Right cardiac atrium (tissue), 5 donors: ENCODE measurements around the gene TRMT10B. TPM values are rescaled to one million over a fixed set of nuclear protein-coding genes. Genes with fewer than 3 reads are reported as not detected.
A peak's percentile ranks its signal among the peaks of the same experiment; 100 is the strongest.

Experiments
- ATAC-seq, 2 donors: fragments of 200-7000 bp; cut with Tn5 transposase; one replicate each; pipeline versions ENCODE4 v1.8.0 to v1.9.1; 2020; ENCODE audit warnings: moderate library complexity in 2 of 2, mild to moderate bottlenecking in 1 of 2
- DNase-seq, 3 donors: peaks; one replicate each; pipeline ENCODE4 v3.0.0-alpha.2; 2020
- H3K27ac ChIP-seq: one replicate; pipeline ENCODE4 v1.5.1; 2013; ENCODE audit warnings: mild to moderate bottlenecking, low read length, control low read depth, moderate library complexity
- H3K27me3 ChIP-seq: one replicate; pipeline ENCODE4 v1.6.1; 2013; ENCODE audit not compliant: control insufficient read depth, insufficient read depth
- H3K4me1 ChIP-seq: one replicate; pipeline ENCODE4 v1.6.1; 2013; ENCODE audit warnings: low read length; ENCODE audit not compliant: control insufficient read depth, insufficient read depth
- H3K4me3 ChIP-seq: one replicate; pipeline ENCODE4 v1.5.1; 2013; ENCODE audit warnings: low read length, control low read depth
- H3K9me3 ChIP-seq: one replicate; pipeline ENCODE4 v1.6.1; 2013; ENCODE audit warnings: low read length; ENCODE audit not compliant: control insufficient read depth
- WGBS: extraction: QIAGEN DNeasy Blood & Tissue Kit; methylation state at CpG from one replicate; pipeline ENCODE4 v1.1.7; 2013; 5-methylcytosine and 5-hydroxymethylcytosine counted together
- intact Hi-C, 4 donors: fragments of 100-400 bp; cut with DNase I; formaldehyde crosslinking; loops; one replicate each; pipeline versions ENCODE4 v1.11.0 to v1.14.0; 2022 to 2023
- polyA plus RNA-seq: library from polyadenylated mRNA; stranded (reverse); fragments of 200-250 nt; gene quantifications from one replicate; pipeline ENCODE4 v1.2.3, GENCODE V29; 2013
- total RNA-seq, 4 donors: library from RNA; stranded (reverse); fragmentation: NEBNext Ultra II Directional; extraction: Animal tissue kit (Norgen Biotek cat#: 25700); gene quantifications; one replicate each; pipeline ENCODE4 v1.2.1, GENCODE V29; 2021
- donor health status: healthy with polysubstance abuse.
- donor health status: DM: no; HTN: yes; CAD: no.
- donor health status: DM: no; HTN: no; CAD: no.
- donor health status: DM: no; HTN: yes; CAD: no; lungs with severe emphysema.
- donor health status: DM: yes; HTN: yes; CAD: no.

Gene TRMT10B
- total and polyA plus RNA-seq, 5 donors: 3.3 to 6.1 (median 5.2) TPM

- DNase-seq (no peak), ATAC-seq (no peak)
- H3K9me3 ChIP-seq: no peaks in the 10 kb centered on the region
- intact Hi-C loops: no loop called here
- H3K27me3 ChIP-seq: no peaks in the 10 kb centered on the region
- 54% methylated on average over 5 of the region's 5 CpGs for WGBS
- H3K4me1 ChIP-seq: no peaks in the 10 kb centered on the region
- H3K27ac ChIP-seq: no peak overlapping the region
- H3K4me3 ChIP-seq: no peak overlapping the region
These were observed 22.8 kb upstream of the TRMT10B start for GRCh38 chr9:37730839-37731238.

GRCh38 chr9:37732086-37732741, 21.4 kb upstream of the TRMT10B start:
- no peak for DNase-seq

DNA sequence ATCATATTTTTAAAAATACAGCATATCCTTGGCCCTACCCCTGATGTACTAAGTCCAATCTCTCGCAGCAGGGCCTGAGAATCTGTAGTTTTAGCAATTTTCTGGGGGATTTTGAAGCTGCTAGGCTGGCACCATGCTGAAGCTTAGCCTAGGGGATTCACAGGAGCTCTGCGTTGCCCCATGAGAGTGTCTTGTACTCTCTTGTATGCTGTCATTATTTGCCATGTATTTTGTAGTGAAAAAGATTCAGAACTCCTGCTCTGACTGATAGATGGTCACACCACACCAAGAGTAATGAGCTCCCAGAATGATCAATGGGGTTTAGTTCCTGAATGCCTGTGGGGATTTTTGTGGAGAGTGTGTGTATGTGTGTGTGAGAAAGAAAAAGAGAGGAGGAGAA, 20.7 kb upstream of the TRMT10B start:
- H3K27ac ChIP-seq: no peak overlapping the region
- no peak overlapping the region for H3K4me3 ChIP-seq
- H3K4me1 ChIP-seq: no peaks in the 10 kb centered on the region
- no peaks in the 10 kb centered on the region for H3K27me3 ChIP-seq
- 37% methylated on average over 2 of the region's 2 CpGs for WGBS
- DNase-seq: no peak
- no peaks in the 10 kb centered on the region for H3K9me3 ChIP-seq
- ATAC-seq: no peak
- intact Hi-C loops: no loop called here

More at GRCh38 chr9:37732086-37732741, 21.4 kb upstream of the TRMT10B start:
- H3K27me3 ChIP-seq: no peaks in the 10 kb centered on the region
- H3K4me3 ChIP-seq: no peak overlapping the region
- intact Hi-C loops: no loop called here
- no peaks in the 10 kb centered on the region for H3K9me3 ChIP-seq
- ATAC-seq: no peak
- no peak overlapping the region for H3K27ac ChIP-seq
- WGBS: 47% methylated on average over 10 of the region's 10 CpGs
- H3K4me1 ChIP-seq: no peaks in the 10 kb centered on the region

DNA sequence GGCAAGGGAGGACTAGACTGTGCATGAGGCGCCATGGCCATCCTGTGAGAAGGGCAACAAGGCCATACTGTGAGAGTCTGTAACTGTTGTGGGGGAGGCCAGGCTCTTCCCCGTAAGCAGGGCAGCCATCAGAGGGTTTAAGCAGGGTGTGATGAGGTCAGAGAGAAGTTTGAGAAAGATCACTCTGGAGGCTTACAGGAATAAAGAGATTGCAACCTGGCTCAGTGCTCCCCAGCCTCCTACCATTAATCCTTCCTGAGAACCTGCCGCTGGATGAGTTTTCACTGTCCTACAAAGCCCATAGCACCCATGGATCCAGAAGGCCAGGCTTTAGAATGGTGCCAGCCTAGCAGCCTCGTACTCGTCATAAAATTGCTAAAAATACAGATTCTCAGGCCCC, 14.4 kb upstream of the TRMT10B start:
- Histone ChIP-seq H3K27ac (no peak overlapping the region), H3K4me3 (no peak overlapping the region), H3K4me1 (no peaks in the 10 kb centered on the region), H3K9me3 (no peaks in the 10 kb centered on the region), H3K27me3 (no peaks in the 10 kb centered on the region)
- WGBS: 83% methylated on average over 5 of the region's 5 CpGs
- ATAC-seq (no peak), DNase-seq (no peak)
- intact Hi-C loops: no loop called here

- H3K27ac ChIP-seq: no peak overlapping the region
- 87% methylated on average over 16 of the region's 16 CpGs for WGBS
- intact Hi-C loops: loop anchor here in 2 of 4 donors (10.0 kb wide), 2 partner anchors 625 to 665 kb away; no protein-coding TSS in a partner anchor
- no peak for ATAC-seq
- no peak for DNase-seq
- no peaks in the 10 kb centered on the region for H3K9me3 ChIP-seq
- H3K4me1 ChIP-seq: no peaks in the 10 kb centered on the region
- no peak overlapping the region for H3K4me3 ChIP-seq
- no peaks in the 10 kb centered on the region for H3K27me3 ChIP-seq
These were observed 13.5 kb upstream of the TRMT10B start for GRCh38 chr9:37740128-37740527.

- no peak overlapping the region for H3K27ac ChIP-seq
- no peak overlapping the region for H3K4me3 ChIP-seq
- intact Hi-C loops: loop anchor here in 2 of 4 donors (10.0 kb wide), 2 partner anchors 624 to 664 kb away; no protein-coding TSS in a partner anchor
- H3K9me3 ChIP-seq: no peaks in the 10 kb centered on the region
- H3K27me3 ChIP-seq: no peaks in the 10 kb centered on the region
- DNase-seq (no peak), ATAC-seq (no peak)
- WGBS: 68% methylated on average over 15 of the region's 15 CpGs
- no peaks in the 10 kb centered on the region for H3K4me1 ChIP-seq
These were observed 12.8 kb upstream of the TRMT10B start for GRCh38 chr9:37740631-37741328.

GRCh38 chr9:37745970-37746369, 7.6 kb upstream of the TRMT10B start:
- intact Hi-C loops: loop anchor here in 2 of 4 donors (10.0 kb wide), 2 partner anchors 619 to 659 kb away; no protein-coding TSS in a partner anchor
- DNase-seq: no peak
- H3K27ac ChIP-seq: no peak overlapping the region
- peak; percentile 13 to 44 for ATAC-seq
- H3K9me3 ChIP-seq: no peaks in the 10 kb centered on the region
- WGBS: 80% methylated on average over 8 of the region's 8 CpGs
- no peaks in the 10 kb centered on the region for H3K4me1 ChIP-seq
- H3K4me3 ChIP-seq: no peak overlapping the region
- H3K27me3 ChIP-seq: no peaks in the 10 kb centered on the region

GRCh38 chr9:37746448-37747270, 6.9 kb upstream of the TRMT10B start:
- 83% methylated on average over 24 of the region's 24 CpGs for whole genome bisulfite sequencing
- H3K9me3 ChIP-seq: no peaks in the 10 kb centered on the region
- H3K4me1 ChIP-seq: no peaks in the 10 kb centered on the region
- no peaks in the 10 kb centered on the region for H3K27me3 ChIP-seq
- DNase-seq (no peak), ATAC-seq (peak in 1 of 2 donors; percentile 12)
- intact Hi-C loops: loop anchor here in 2 of 4 donors (10.0 kb wide), 2 partner anchors 618 to 658 kb away; no protein-coding TSS in a partner anchor
- no peak overlapping the region for H3K4me3 ChIP-seq
- no peak overlapping the region for H3K27ac ChIP-seq

DNA sequence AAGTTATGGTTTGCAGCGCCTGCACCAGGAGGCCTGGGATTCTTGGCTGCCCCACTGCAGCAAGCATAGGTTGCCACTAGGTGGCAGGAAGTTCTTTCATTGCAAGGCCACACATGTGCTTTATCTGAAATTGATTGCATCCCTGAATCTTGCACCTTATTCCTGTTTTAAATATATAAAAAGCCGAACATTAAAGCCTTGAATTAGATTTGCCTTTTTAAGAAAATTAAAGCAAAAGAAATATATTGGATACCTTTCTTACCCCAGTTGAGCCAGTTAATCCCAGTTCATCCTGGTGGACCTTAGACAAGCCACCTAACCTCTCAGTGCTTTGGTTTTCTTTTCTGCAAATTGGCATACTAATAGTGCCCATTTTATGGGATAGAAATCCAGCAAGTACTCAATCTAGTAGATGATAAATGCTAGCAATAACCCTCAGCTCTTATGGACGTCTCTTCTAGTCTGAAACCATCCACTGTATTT, 6.3 kb upstream of the TRMT10B start:
- Histone ChIP-seq H3K27ac (no peak overlapping the region), H3K27me3 (no peaks in the 10 kb centered on the region), H3K4me3 (no peak overlapping the region), H3K9me3 (no peaks in the 10 kb centered on the region), H3K4me1 (no peaks in the 10 kb centered on the region)
- intact Hi-C loops: loop anchor here in 2 of 4 donors (10.0 kb wide), 2 partner anchors 617 to 657 kb away; no protein-coding TSS in a partner anchor
- 33% methylated on average over 3 of the region's 3 CpGs for WGBS
- DNase-seq (peak; percentile 39 to 75 (median 68)), ATAC-seq (peak; percentile 66 to 71)

- ATAC-seq (no peak), DNase-seq (no peak)
- Histone ChIP-seq H3K9me3 (no peaks in the 10 kb centered on the region), H3K4me3 (no peak overlapping the region), H3K4me1 (no peaks in the 10 kb centered on the region), H3K27me3 (no peaks in the 10 kb centered on the region), H3K27ac (no peak overlapping the region)
- intact Hi-C loops: loop anchor here in 2 of 4 donors (10.0 kb wide), 2 partner anchors 616 to 656 kb away; no protein-coding TSS in a partner anchor
- 50% methylated on average over 5 of the region's 5 CpGs for WGBS
These were observed 4.5 kb upstream of the TRMT10B start for GRCh38 chr9:37749129-37749528.
